IMR-90 (cell line): ENCODE results near the gene IGSF8. TPM values are rescaled to one million over a fixed set of nuclear protein-coding genes. Genes with fewer than 3 reads are reported as not detected.

Experiments
- ATAC-seq: fragments of 200-7000 bp; cut with Tn5 transposase; 2 replicates; pipeline ENCODE4 v1.9.1; 2020; ENCODE audit warnings: low read depth, mild to moderate bottlenecking, moderate library complexity
- BruUV-seq: library from RNA; stranded (reverse); fragments of 400-500 nt; replicated peaks from 2 replicates; lab custom pipeline; 2021; lab: Mats Ljungman, UMichigan
- CTCF ChIA-PET: fragments of 300-600 bp; formaldehyde crosslinking; extraction: SDS; loops from one replicate; lab custom pipeline; 2021; ENCODE audit warnings: antibody characterized with exemption; lab: Yijun Ruan, JAX
- POLR2A ChIA-PET: fragments of 300-600 bp; sonication (Branson Sonifier 250); formaldehyde crosslinking; loops from one replicate; lab custom pipeline; 2022; ENCODE audit warnings: antibody characterized with exemption; ENCODE audit not compliant: unreplicated experiment; lab: Charles Lee
- DNase-seq: peaks from one replicate; pipeline ENCODE4 v3.0.0; 2013
- H2AFZ ChIP-seq: replicated peaks from 2 replicates; pipeline ENCODE3; 2013; ENCODE audit warnings: low read length, mild to moderate bottlenecking; ENCODE audit not compliant: poor library complexity
- H2AK5ac ChIP-seq: 2 replicates; pipeline ENCODE4 v1.6.1; 2013; ENCODE audit warnings: low read depth, low read length, inconsistent platforms
- H2AK9ac ChIP-seq: replicated peaks from 2 replicates; pipeline ENCODE3; 2013; ENCODE audit warnings: mild to moderate bottlenecking, low read depth, low read length, moderate library complexity; ENCODE audit not compliant: poor library complexity
- H2BK120ac ChIP-seq: 2 replicates; pipeline ENCODE4 v1.6.1; 2013; ENCODE audit warnings: low read depth, low read length, inconsistent platforms
- H2BK15ac ChIP-seq: 3 replicates; pipeline ENCODE4 v1.6.1; 2013; ENCODE audit warnings: low read depth, low read length, inconsistent platforms
- H2BK20ac ChIP-seq: 2 replicates; pipeline ENCODE4 v1.6.1; 2013; ENCODE audit warnings: low read depth, mild to moderate bottlenecking, inconsistent platforms, low read length, moderate library complexity
- H2BK5ac ChIP-seq: 2 replicates; pipeline ENCODE4 v1.6.1; 2013; ENCODE audit warnings: mild to moderate bottlenecking, low read depth, low read length, inconsistent platforms; ENCODE audit not compliant: poor library complexity, severe bottlenecking
- H3K14ac ChIP-seq: replicated peaks from 2 replicates; pipeline ENCODE4 v1.6.1; 2013; ENCODE audit warnings: low read depth, low read length, inconsistent platforms
- H3K18ac ChIP-seq: 2 replicates; pipeline ENCODE4 v1.6.1; 2013; ENCODE audit warnings: low read depth, low read length, control low read depth
- H3K23ac ChIP-seq: 2 replicates; pipeline ENCODE4 v1.6.1; 2013; ENCODE audit warnings: low read depth, low read length, inconsistent platforms
- H3K27ac ChIP-seq: 2 replicates; pipeline ENCODE4 v1.5.1; 2013; ENCODE audit warnings: mild to moderate bottlenecking, control low read depth, low read length; ENCODE audit not compliant: insufficient read depth
- H3K27me3 ChIP-seq: 2 replicates; pipeline ENCODE4 v1.6.1; 2013; ENCODE audit warnings: low read length; ENCODE audit not compliant: control insufficient read depth, insufficient read depth
- H3K36me3 ChIP-seq: 2 replicates; pipeline ENCODE4 v1.6.1; 2013; ENCODE audit warnings: low read length, mixed read lengths; ENCODE audit not compliant: control insufficient read depth, insufficient read depth
- H3K4ac ChIP-seq: 2 replicates; pipeline ENCODE4 v1.6.1; 2013; ENCODE audit warnings: low read depth, low read length, inconsistent platforms
- H3K4me1 ChIP-seq: 2 replicates; pipeline ENCODE4 v1.6.1; 2013; ENCODE audit warnings: low read length, mixed read lengths; ENCODE audit not compliant: control insufficient read depth, insufficient read depth
- H3K4me2 ChIP-seq: 2 replicates; pipeline ENCODE4 v1.6.1; 2013; ENCODE audit warnings: low read depth, mild to moderate bottlenecking, control low read depth, low read length, moderate library complexity
- H3K4me3 ChIP-seq: 2 replicates; pipeline ENCODE4 v1.5.1; 2013; ENCODE audit warnings: low read depth, mild to moderate bottlenecking, control low read depth, low read length, moderate library complexity; ENCODE audit not compliant: insufficient read depth
- H3K56ac ChIP-seq: 2 replicates; pipeline ENCODE4 v1.6.1; 2013; ENCODE audit warnings: low read length, inconsistent platforms; ENCODE audit not compliant: insufficient read depth; ENCODE audit errors: extremely low read depth
- H3K79me1 ChIP-seq, 2 experiments: 2 replicates each; pipeline ENCODE4 v1.6.1; 2013; ENCODE audit warnings: low read length in 2 of 2, inconsistent platforms in 1 of 2, low read depth in 1 of 2
- H3K9ac ChIP-seq: 2 replicates; pipeline ENCODE4 v1.6.1; 2013; ENCODE audit warnings: low read depth, low read length, control low read depth
- H3K9me1 ChIP-seq: 2 replicates; pipeline ENCODE4 v1.6.1; 2013; ENCODE audit warnings: low read length, inconsistent platforms; ENCODE audit not compliant: insufficient read depth
- H3K9me3 ChIP-seq: 2 replicates; pipeline ENCODE4 v1.6.1; 2013; ENCODE audit warnings: low read length; ENCODE audit not compliant: control insufficient read depth, insufficient read depth
- H4K20me1 ChIP-seq: 2 replicates; pipeline ENCODE4 v1.6.1; 2013; ENCODE audit warnings: low read length, inconsistent platforms; ENCODE audit not compliant: insufficient read depth
- H4K5ac ChIP-seq: 2 replicates; pipeline ENCODE4 v1.6.1; 2013; ENCODE audit warnings: mild to moderate bottlenecking, low read depth, low read length, control low read depth
- H4K8ac ChIP-seq, 2 experiments: 2 replicates each; pipeline ENCODE4 v1.6.1; 2013; ENCODE audit warnings: low read depth in 2 of 2, low read length in 2 of 2, control low read depth in 1 of 2, inconsistent platforms in 1 of 2
- H4K91ac ChIP-seq: 2 replicates; pipeline ENCODE4 v1.6.1; 2013; ENCODE audit warnings: low read depth, low read length, inconsistent platforms; ENCODE audit not compliant: insufficient read depth
- BHLHE40 ChIP-seq: fragments of 150-350 bp; IDR thresholded peaks from 2 replicates; pipeline ENCODE4 v1.6.1; 2016; ENCODE audit warnings: mild to moderate bottlenecking, low read depth, low read length
- CEBPB ChIP-seq: IDR thresholded peaks from 2 replicates; pipeline ENCODE4 v1.6.1; 2012; ENCODE audit warnings: low read depth, low read length, improper control_type of control experiment
- CHD1 ChIP-seq: IDR thresholded peaks from 2 replicates; pipeline ENCODE4 v1.6.1; 2012; ENCODE audit warnings: low read depth, low read length, improper control_type of control experiment
- ELK1 ChIP-seq: fragments of 150-350 bp; IDR thresholded peaks from 2 replicates; pipeline ENCODE4 v1.6.1; 2016; ENCODE audit warnings: low read depth, mild to moderate bottlenecking, low read length, moderate library complexity, borderline replicate concordance
- FOS ChIP-seq: fragments of 150-350 bp; IDR thresholded peaks from 2 replicates; pipeline ENCODE4 v1.6.1; 2016; ENCODE audit warnings: low read depth, low read length
- MAFK ChIP-seq: IDR thresholded peaks from 2 replicates; pipeline ENCODE4 v1.6.1; 2012; ENCODE audit warnings: low read depth, low read length, improper control_type of control experiment
- MAZ ChIP-seq: IDR thresholded peaks from 2 replicates; pipeline ENCODE4 v1.6.1; 2012; ENCODE audit warnings: low read depth, mild to moderate bottlenecking, low read length, improper control_type of control experiment, moderate library complexity, borderline replicate concordance
- MXI1 ChIP-seq: IDR thresholded peaks from 2 replicates; pipeline ENCODE4 v1.6.1; 2012; ENCODE audit warnings: low read depth, mild to moderate bottlenecking, low read length, moderate library complexity, borderline replicate concordance
- NFE2L2 ChIP-seq: fragments of 150-350 bp; IDR thresholded peaks from 2 replicates; pipeline ENCODE4 v1.6.1; 2016; ENCODE audit warnings: low read depth, mild to moderate bottlenecking, low read length
- POLR2A ChIP-seq: IDR thresholded peaks from 2 replicates; pipeline ENCODE4 v1.6.1; 2012; ENCODE audit warnings: mild to moderate bottlenecking, low read depth, low read length
- RAD21 ChIP-seq: IDR thresholded peaks from 2 replicates; pipeline ENCODE4 v1.6.1; 2012; ENCODE audit warnings: low read length, improper control_type of control experiment
- RCOR1 ChIP-seq: IDR thresholded peaks from 2 replicates; pipeline ENCODE4 v1.6.1; 2012; ENCODE audit warnings: mild to moderate bottlenecking, low read length, improper control_type of control experiment; ENCODE audit not compliant: insufficient replicate concordance
- RFX5 ChIP-seq: IDR thresholded peaks from 2 replicates; pipeline ENCODE4 v1.8.0; 2012; ENCODE audit warnings: low read depth, mild to moderate bottlenecking, low read length, moderate library complexity
- SMC3 ChIP-seq: fragments of 150-350 bp; IDR thresholded peaks from 2 replicates; pipeline ENCODE4 v1.6.1; 2016; ENCODE audit warnings: low read depth, mild to moderate bottlenecking, antibody characterized with exemption, low read length, moderate library complexity
- USF2 ChIP-seq: fragments of 150-350 bp; IDR thresholded peaks from 2 replicates; pipeline ENCODE4 v1.6.1; 2017; ENCODE audit warnings: mild to moderate bottlenecking, antibody characterized with exemption, low read length, low read depth
- WGBS, 2 experiments: methylation state at CpG; one replicate each; pipeline versions ENCODE4 v1.1.5 to v1.1.7; 2013; ENCODE audit warnings: missing lambda C conversion rate in 2 of 2; ENCODE audit not compliant: insufficient read length in 1 of 2; ENCODE audit errors: extremely low coverage in 2 of 2; 5-methylcytosine and 5-hydroxymethylcytosine counted together
- dilution Hi-C: fragments of 300-500 bp; cut with HindIII; formaldehyde crosslinking; loops from one replicate; pipeline ENCODE4 v1.14.3; 2018; ENCODE audit warnings: low sequenced_read_pairs; ENCODE audit not compliant: unreplicated experiment
- in situ Hi-C: fragments of 300-500 bp; cut with MboI; formaldehyde crosslinking; loops from 3 replicates; pipeline ENCODE4 v1.14.3; 2019; ENCODE audit warnings: low sequenced_read_pairs, inconsistent platforms, mixed read lengths
- intact Hi-C: fragments of 100-400 bp; cut with micrococcal nuclease; formaldehyde crosslinking; loops from 2 replicates; pipeline ENCODE4 v1.10.0; 2022
- polyA plus RNA-seq, 3 experiments: library from polyadenylated mRNA; depleted of rRNA; stranded (reverse); fragments of >200 nt; gene quantifications; 2 replicates each; pipeline ENCODE4 v1.2.3, GENCODE V29; 2012; ENCODE audit warnings: low replicate concordance in 1 of 3
- total RNA-seq: library from RNA; depleted of rRNA; stranded (reverse); fragments of >200 nt; gene quantifications from 2 replicates; pipeline ENCODE4 v1.2.3, GENCODE V29; 2012

The IGSF8 gene
- total and polyA plus RNA-seq, 2 of the 4 experiments (the other 2 are of a cell fraction), result 8.8 to 25.2 TPM

GRCh38 chr1:160050619-160051018, 47.8 kb downstream of the IGSF8 start:
- TF ChIP-seq RFX5 (no peak), MXI1 (no peak), USF2 (no peak), SMC3 (no peak), MAFK (no peak), CHD1 (no peak), MAZ (no peak), NFE2L2 (no peak), RAD21 (no peak), CEBPB (no peak), RCOR1 (no peak), POLR2A (no peak), BHLHE40 (no peak), ELK1 (no peak), FOS (no peak)
- H2BK120ac ChIP-seq, result no peak overlapping the region
- dilution Hi-C loops, result no loop called here
- H3K9me1 ChIP-seq, result no peaks in the 10 kb centered on the region
- H2AFZ ChIP-seq, result no peak overlapping the region
- ChIA-PET CTCF (no interaction called here), POLR2A (no interaction called here)
- H2BK5ac ChIP-seq, result no peak overlapping the region
- no peak overlapping the region for H3K4me2 ChIP-seq
- no peaks in the 10 kb centered on the region for H4K20me1 ChIP-seq
- H2AK9ac ChIP-seq, result no peak overlapping the region
- H3K14ac ChIP-seq, result no peak overlapping the region
- no peak overlapping the region for H4K8ac ChIP-seq
- H3K36me3 ChIP-seq, result no peaks in the 10 kb centered on the region
- no peaks in the 10 kb centered on the region for H3K4me1 ChIP-seq
- no peak overlapping the region for H3K56ac ChIP-seq
- in situ Hi-C loops, result no loop called here
- no TSS peak for BruUV-seq
- H3K27me3 ChIP-seq, result peaks cover 61% of the 10 kb centered on the region
- H3K4ac ChIP-seq, result no peak overlapping the region
- no peak overlapping the region for H3K27ac ChIP-seq
- no peak for DNase-seq
- no peak overlapping the region for H2AK5ac ChIP-seq
- 88% methylated on average over 1 of the region's 1 CpG; no CpG with 5 or more reads in 1 of the 2 experiments for WGBS, 2 experiments
- H4K91ac ChIP-seq, result no peak overlapping the region
- H2BK20ac ChIP-seq, result no peak overlapping the region
- H3K79me1 ChIP-seq, result no peaks in the 10 kb centered on the region
- no peaks in the 10 kb centered on the region for H3K9me3 ChIP-seq
- no peak overlapping the region for H2BK15ac ChIP-seq
- no peak overlapping the region for H3K18ac ChIP-seq
- ATAC-seq, result no peak
- no peak overlapping the region for H3K4me3 ChIP-seq
- intact Hi-C loops, result no loop called here
- no peak overlapping the region for H3K23ac ChIP-seq
- no peak overlapping the region for H3K9ac ChIP-seq
- no peak overlapping the region for H4K5ac ChIP-seq
